GM12892 (cell line): ENCODE data around the gene TEC.
"Not testable (repeated sequence)": the region's sequence is repeated elsewhere in the genome, so short reads cannot be mapped to it uniquely, and the experiment has no call there.

Source experiments
- DNase-seq: peaks from one replicate; pipeline ENCODE4 v3.0.0; 2011; ENCODE audit not compliant: insufficient read length
- FAIRE-seq: peaks from 2 replicates; lab custom pipeline; 2011; peaks lifted over from hg19 to GRCh38; lab: Jason Lieb, UNC
- POLR2A ChIP-seq: IDR thresholded peaks from 2 replicates; pipeline ENCODE4 v1.6.1; 2011; ENCODE audit warnings: low read depth, low read length, control low read depth
- POLR2AphosphoS5 ChIP-seq: IDR thresholded peaks from 2 replicates; pipeline ENCODE4 v1.6.1; 2011; ENCODE audit warnings: low read depth, low read length, control low read depth
- TAF1 ChIP-seq: IDR thresholded peaks from 2 replicates; pipeline ENCODE4 v1.6.1; 2011; ENCODE audit warnings: low read depth, mild to moderate bottlenecking, control low read depth, low read length, borderline replicate concordance

TEC gene

GRCh38 chr4:48295116-48295515 lies 25.5 kb upstream of the TEC start:
- DNase-seq (no peak), FAIRE-seq (no peak)

GRCh38 chr4:48292218-48292790 lies 22.7 kb upstream of the TEC start:
- DNase-seq, FAIRE-seq: not testable (repeated sequence)

More at GRCh38 chr4:48295116-48295515, 25.5 kb upstream of the TEC start:
- TF ChIP-seq TAF1 (no peak), POLR2AphosphoS5 (no peak), POLR2A (no peak)

- DNase-seq = no peak
- peak; percentile 9 for FAIRE-seq
- TF ChIP-seq POLR2AphosphoS5 (no peak), TAF1 (no peak), POLR2A (no peak)
Measured at GRCh38 chr4:48290146-48290772, 20.6 kb upstream of the TEC start.

GRCh38 chr4:48286060-48286459 lies 16.4 kb upstream of the TEC start:
- not testable (repeated sequence) for DNase-seq, FAIRE-seq

GRCh38 chr4:48285640-48286039 lies 16.0 kb upstream of the TEC start:
- not testable (repeated sequence) for FAIRE-seq, DNase-seq

GRCh38 chr4:48275686-48276085 lies 6.0 kb upstream of the TEC start:
- DNase-seq = no peak
- FAIRE-seq = no peak
- TF ChIP-seq POLR2A = no peak
- TF ChIP-seq POLR2AphosphoS5 = no peak
- no peak for TF ChIP-seq TAF1

GRCh38 chr4:48275247-48275646 lies 5.6 kb upstream of the TEC start:
- no peak for TF ChIP-seq TAF1
- TF ChIP-seq POLR2A = no peak
- no peak for TF ChIP-seq POLR2AphosphoS5
- no peak for DNase-seq
- FAIRE-seq = peak; percentile 46

- no peak for DNase-seq
- peak; percentile 24 for FAIRE-seq
- no peak for TF ChIP-seq POLR2A
- TF ChIP-seq TAF1 = no peak
- no peak for TF ChIP-seq POLR2AphosphoS5
Measured at GRCh38 chr4:48271626-48272025, 2.0 kb upstream of the TEC start.

- DNase-seq = no peak
- FAIRE-seq = no peak
- TF ChIP-seq POLR2A (no peak), POLR2AphosphoS5 (no peak), TAF1 (no peak)
Measured at GRCh38 chr4:48270951-48271473, 1.4 kb upstream of the TEC start.

- FAIRE-seq = no peak
- no peak for DNase-seq
- TF ChIP-seq POLR2AphosphoS5 = no peak
- TF ChIP-seq POLR2A = no peak
- no peak for TF ChIP-seq TAF1
Measured at GRCh38 chr4:48270523-48270897, 872 bp upstream of the TEC start.

GRCh38 chr4:48269861-48270522 lies 354 bp upstream of the TEC start:
- FAIRE-seq (peak; percentile 95), DNase-seq (peak; percentile 90)
- TF ChIP-seq POLR2AphosphoS5 (no peak), POLR2A (peak; percentile 46; the same call in 1 of the 2 replicates)

GRCh38 chr4:48267574-48267973 lies 2.1 kb downstream of the TEC start:
- TF ChIP-seq TAF1 (no peak), POLR2A (no peak), POLR2AphosphoS5 (no peak)
- FAIRE-seq (no peak), DNase-seq (no peak)

GRCh38 chr4:48266781-48267180 lies 2.9 kb downstream of the TEC start:
- DNase-seq (no peak), FAIRE-seq (no peak)
- TF ChIP-seq TAF1 (no peak), POLR2A (no peak), POLR2AphosphoS5 (no peak)

GRCh38 chr4:48262926-48263325 lies 6.7 kb downstream of the TEC start:
- TF ChIP-seq TAF1 (no peak), POLR2A (no peak), POLR2AphosphoS5 (no peak)
- no peak for DNase-seq
- FAIRE-seq = peak; percentile 54
